Thymus (tissue), 11 donors: ENCODE data around the gene CP. TPM values are rescaled to one million over a fixed set of nuclear protein-coding genes. Genes with fewer than 3 reads are reported as not detected.
"Not testable (repeated sequence)": the region's sequence is repeated elsewhere in the genome, so short reads cannot be mapped to it uniquely, and the experiment has no call there.

Experiments used
- DNase-seq, 9 donors: peaks; one replicate each; pipeline ENCODE4 v3.0.0-alpha.2; 2013; ENCODE audit warnings: low spot score in 9 of 9, low read depth in 6 of 9, missing footprints in 1 of 9
- H3K27ac ChIP-seq, 2 donors: one replicate each; pipeline ENCODE4 v1.5.1; 2013; ENCODE audit warnings: control low read depth in 1 of 2, low read depth in 1 of 2, low read length in 1 of 2, mild to moderate bottlenecking in 1 of 2, moderate library complexity in 1 of 2
- H3K27me3 ChIP-seq, 2 donors: one replicate each; pipeline ENCODE4 v1.5.1; 2013; ENCODE audit warnings: low read length in 1 of 2; ENCODE audit not compliant: control insufficient read depth in 2 of 2, insufficient read depth in 1 of 2
- H3K36me3 ChIP-seq, 2 donors: one replicate each; pipeline ENCODE4 v1.5.1; 2013; ENCODE audit warnings: low read length in 1 of 2, mild to moderate bottlenecking in 1 of 2, moderate library complexity in 1 of 2; ENCODE audit not compliant: control insufficient read depth in 2 of 2, insufficient read depth in 2 of 2
- H3K4me1 ChIP-seq, 2 donors: one replicate each; pipeline ENCODE4 v1.5.1; 2013; ENCODE audit warnings: low read length in 2 of 2; ENCODE audit not compliant: control insufficient read depth in 2 of 2, insufficient read depth in 2 of 2
- H3K4me3 ChIP-seq, 2 donors: one replicate each; pipeline ENCODE4 v1.5.1; 2013; ENCODE audit warnings: low read length in 2 of 2, control low read depth in 1 of 2, mild to moderate bottlenecking in 1 of 2
- H3K9me3 ChIP-seq, 2 donors: one replicate each; pipeline ENCODE4 v1.5.1; 2013; ENCODE audit warnings: low read length in 1 of 2, mild to moderate bottlenecking in 1 of 2; ENCODE audit not compliant: control insufficient read depth in 2 of 2, insufficient read depth in 1 of 2
- WGBS: extraction: QIAGEN DNeasy Blood & Tissue Kit; methylation state at CpG from one replicate; pipeline ENCODE4 v1.1.7; 2013; 5-methylcytosine and 5-hydroxymethylcytosine counted together
- polyA plus RNA-seq: library from polyadenylated mRNA; stranded (reverse); fragments of 200-250 nt; gene quantifications from one replicate; pipeline ENCODE4 v1.2.3, GENCODE V29; 2013
- total RNA-seq: library from RNA; stranded (reverse); fragments of 120-200 nt; gene quantifications from one replicate; pipeline ENCODE4 v1.2.4, GENCODE V29; 2013
- donor health status: healthy.

CP gene
- total and polyA plus RNA-seq, 2 donors, result 0.19 to 4.2 TPM

- peaks cover 0 to 4% of the 10 kb centered on the region in 2 donors for H3K4me1 ChIP-seq
- no peak for DNase-seq
- no peak overlapping the region for H3K4me3 ChIP-seq
- no peaks in the 10 kb centered on the region for H3K9me3 ChIP-seq
- H3K27ac ChIP-seq, result no peak overlapping the region
- WGBS, result 43% methylated on average over 4 of the region's 4 CpGs
- no peaks in the 10 kb centered on the region for H3K27me3 ChIP-seq
- no peaks in the 10 kb centered on the region for H3K36me3 ChIP-seq
Measured at GRCh38 chr3:149199474-149199873, 22.2 kb downstream of the CP start.

- H3K27ac ChIP-seq, result no peak overlapping the region
- no peaks in the 10 kb centered on the region for H3K27me3 ChIP-seq
- 85% methylated on average over 7 of the region's 7 CpGs for WGBS
- H3K4me1 ChIP-seq, result peaks cover 0 to 4% of the 10 kb centered on the region in 2 donors
- no peaks in the 10 kb centered on the region for H3K36me3 ChIP-seq
- H3K4me3 ChIP-seq, result no peak overlapping the region
- DNase-seq, result no peak
- no peaks in the 10 kb centered on the region for H3K9me3 ChIP-seq
Measured at GRCh38 chr3:149198611-149199010, 23.0 kb downstream of the CP start.

- H3K27ac ChIP-seq, result no peak overlapping the region
- H3K9me3 ChIP-seq, result no peaks in the 10 kb centered on the region
- H3K4me1 ChIP-seq, result peaks cover 0 to 4% of the 10 kb centered on the region in 2 donors
- no peaks in the 10 kb centered on the region for H3K36me3 ChIP-seq
- peak in 4 of 9 donors; percentile 3 to 25 (median 8) for DNase-seq
- H3K27me3 ChIP-seq, result no peaks in the 10 kb centered on the region
- 46% methylated on average over 5 of the region's 5 CpGs for WGBS
- no peak overlapping the region for H3K4me3 ChIP-seq
Measured at GRCh38 chr3:149197669-149198068, 24.0 kb downstream of the CP start.

- 97% methylated on average over 12 of the region's 12 CpGs for WGBS
- not testable (repeated sequence) for H3K36me3 ChIP-seq, H3K9me3 ChIP-seq, H3K4me3 ChIP-seq, DNase-seq, H3K27ac ChIP-seq, H3K27me3 ChIP-seq, H3K4me1 ChIP-seq
Measured at GRCh38 chr3:149196805-149197592, 24.6 kb downstream of the CP start.

- no peak overlapping the region for H3K27ac ChIP-seq
- no peaks in the 10 kb centered on the region for H3K36me3 ChIP-seq
- H3K4me1 ChIP-seq, result peaks cover 0 to 4% of the 10 kb centered on the region in 2 donors
- WGBS, result 95% methylated on average over 1 of the region's 1 CpG
- H3K27me3 ChIP-seq, result no peaks in the 10 kb centered on the region
- no peaks in the 10 kb centered on the region for H3K9me3 ChIP-seq
- no peak overlapping the region for H3K4me3 ChIP-seq
- no peak for DNase-seq
Measured at GRCh38 chr3:149195221-149195620, 26.4 kb downstream of the CP start.

- H3K36me3 ChIP-seq, result no peaks in the 10 kb centered on the region
- 96% methylated on average over 2 of the region's 2 CpGs for WGBS
Measured at GRCh38 chr3:149188494-149188893, 33.1 kb downstream of the CP start.

GRCh38 chr3:149186721-149187120, 34.9 kb downstream of the CP start:
- WGBS, result 99% methylated on average over 3 of the region's 3 CpGs
- H3K9me3 ChIP-seq, result no peaks in the 10 kb centered on the region

More at GRCh38 chr3:149188494-149188893, 33.1 kb downstream of the CP start:
- Histone ChIP-seq H3K4me1 (no peaks in the 10 kb centered on the region), H3K27me3 (no peaks in the 10 kb centered on the region), H3K9me3 (no peaks in the 10 kb centered on the region), H3K4me3 (no peak overlapping the region), H3K27ac (no peak overlapping the region)
- DNase-seq, result no peak

GRCh38 chr3:149186219-149186618, 35.4 kb downstream of the CP start:
- WGBS, result 98% methylated on average over 2 of the region's 2 CpGs
- no peak for DNase-seq
- H3K27me3 ChIP-seq, result no peaks in the 10 kb centered on the region
- H3K27ac ChIP-seq, result no peak overlapping the region
- H3K36me3 ChIP-seq, result no peaks in the 10 kb centered on the region
- no peak overlapping the region for H3K4me3 ChIP-seq
- no peaks in the 10 kb centered on the region for H3K9me3 ChIP-seq
- no peaks in the 10 kb centered on the region for H3K4me1 ChIP-seq

More at GRCh38 chr3:149186721-149187120, 34.9 kb downstream of the CP start:
- Histone ChIP-seq H3K27me3 (no peaks in the 10 kb centered on the region), H3K27ac (no peak overlapping the region), H3K4me3 (no peak overlapping the region), H3K36me3 (no peaks in the 10 kb centered on the region), H3K4me1 (no peaks in the 10 kb centered on the region)
- DNase-seq, result no peak

- Histone ChIP-seq H3K36me3 (peaks cover 0 to 3% of the 10 kb centered on the region in 2 donors), H3K9me3 (no peaks in the 10 kb centered on the region), H3K27me3 (no peaks in the 10 kb centered on the region), H3K4me3 (no peak overlapping the region), H3K4me1 (no peaks in the 10 kb centered on the region), H3K27ac (no peak overlapping the region)
- no peak for DNase-seq
- over 99% methylated on average over 2 of the region's 2 CpGs for WGBS
Measured at GRCh38 chr3:149181182-149181581, 40.4 kb downstream of the CP start.
